HL-60 (cell line): Measurements from ENCODE around the gene HTR3E.

Experiments
- GABPA ChIP-seq: IDR thresholded peaks from 2 replicates; pipeline ENCODE4 v1.6.1; 2012; ENCODE audit warnings: low read depth
- SPI1 ChIP-seq: IDR thresholded peaks from 2 replicates; pipeline ENCODE4 v1.6.1; 2012; ENCODE audit warnings: low read depth, mild to moderate bottlenecking, borderline replicate concordance
- TF ChIP-seq, protein P1 (sequence below): IDR thresholded peaks from one replicate; pipeline ENCODE4 v1.5.1; 2011; ENCODE audit warnings: low read length, control low read depth, inconsistent platforms; ENCODE audit not compliant: insufficient read depth

DNA sequence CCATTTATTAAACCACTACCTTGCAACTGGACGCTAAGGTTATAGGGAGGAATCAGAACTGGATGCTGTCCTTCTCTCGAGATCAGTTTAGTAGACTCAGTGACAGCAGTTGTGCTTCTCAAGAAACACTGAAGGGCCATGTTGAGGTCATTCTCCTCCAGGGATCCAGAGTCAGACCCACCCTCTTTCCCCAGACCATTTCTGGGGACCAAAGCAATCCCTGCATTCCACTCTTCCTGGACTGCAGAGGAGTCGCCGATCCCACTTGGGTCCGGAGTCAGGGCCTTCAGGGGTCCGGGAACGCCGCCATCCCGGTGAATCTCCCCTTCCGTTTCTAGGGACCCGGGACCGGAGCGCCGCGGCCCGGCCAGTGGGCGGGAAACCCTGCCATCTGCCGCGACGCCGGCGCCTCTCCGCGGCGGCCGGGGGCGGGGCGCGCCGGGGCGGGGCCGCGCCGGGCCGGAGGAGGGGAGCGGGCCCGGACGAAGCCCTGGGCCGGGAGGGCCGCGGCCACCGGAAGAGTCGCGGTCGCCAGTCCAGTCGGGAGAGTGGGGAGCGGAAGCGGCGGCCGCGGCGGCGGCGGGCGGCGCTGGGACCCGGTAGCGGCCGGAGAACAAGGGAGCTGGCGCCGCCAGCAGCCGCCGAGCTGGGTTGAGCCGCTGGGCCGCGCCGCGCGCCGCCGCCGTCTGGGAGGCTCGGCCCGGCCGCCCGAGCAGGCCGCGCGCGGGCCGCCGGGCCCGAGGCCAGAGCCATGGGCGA is 58.2 kb downstream of the HTR3E start, which contains the start of gene DVL3:
- TF ChIP-seq SPI1 (no peak), GABPA (no peak)
- TF ChIP-seq, protein P1, sequence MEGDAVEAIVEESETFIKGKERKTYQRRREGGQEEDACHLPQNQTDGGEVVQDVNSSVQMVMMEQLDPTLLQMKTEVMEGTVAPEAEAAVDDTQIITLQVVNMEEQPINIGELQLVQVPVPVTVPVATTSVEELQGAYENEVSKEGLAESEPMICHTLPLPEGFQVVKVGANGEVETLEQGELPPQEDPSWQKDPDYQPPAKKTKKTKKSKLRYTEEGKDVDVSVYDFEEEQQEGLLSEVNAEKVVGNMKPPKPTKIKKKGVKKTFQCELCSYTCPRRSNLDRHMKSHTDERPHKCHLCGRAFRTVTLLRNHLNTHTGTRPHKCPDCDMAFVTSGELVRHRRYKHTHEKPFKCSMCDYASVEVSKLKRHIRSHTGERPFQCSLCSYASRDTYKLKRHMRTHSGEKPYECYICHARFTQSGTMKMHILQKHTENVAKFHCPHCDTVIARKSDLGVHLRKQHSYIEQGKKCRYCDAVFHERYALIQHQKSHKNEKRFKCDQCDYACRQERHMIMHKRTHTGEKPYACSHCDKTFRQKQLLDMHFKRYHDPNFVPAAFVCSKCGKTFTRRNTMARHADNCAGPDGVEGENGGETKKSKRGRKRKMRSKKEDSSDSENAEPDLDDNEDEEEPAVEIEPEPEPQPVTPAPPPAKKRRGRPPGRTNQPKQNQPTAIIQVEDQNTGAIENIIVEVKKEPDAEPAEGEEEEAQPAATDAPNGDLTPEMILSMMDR = no peak
